SK-N-SH treated with all-trans-retinoic acid at 6 μM for 48 hours (cell line): Measurements from ENCODE around the gene MRGPRE.

Experiments
- ATAC-seq: fragments of 200-7000 bp; cut with Tn5 transposase; 3 replicates; pipeline ENCODE4 v1.9.1; 2020; ENCODE audit warnings: mild to moderate bottlenecking, moderate library complexity
- BACH2 ChIP-seq: fragments of 250-450 bp; sonication (Bioruptor Pico); IDR thresholded peaks from 2 replicates; pipeline ENCODE4 v1.9.0; 2021; ENCODE audit warnings: mild to moderate bottlenecking, borderline replicate concordance
- CSDC2 ChIP-seq: fragments of 250-450 bp; sonication (Bioruptor Pico); IDR thresholded peaks from 2 replicates; pipeline ENCODE4 v1.5.0; 2020; ENCODE audit warnings: mild to moderate bottlenecking, moderate library complexity
- ESRRG ChIP-seq: fragments of 250-450 bp; sonication (Bioruptor Pico); IDR thresholded peaks from 2 replicates; pipeline ENCODE4 v1.6.1; 2021; ENCODE audit warnings: mild to moderate bottlenecking
- GLIS3 ChIP-seq: fragments of 250-450 bp; sonication (Bioruptor Pico); IDR thresholded peaks from 2 replicates; pipeline ENCODE4 v1.5.0; 2020; ENCODE audit warnings: mild to moderate bottlenecking, moderate library complexity
- ISL1 ChIP-seq: fragments of 250-450 bp; sonication (Bioruptor Pico); IDR thresholded peaks from 2 replicates; pipeline ENCODE4 v2.1.2; 2022; ENCODE audit warnings: mild to moderate bottlenecking, moderate library complexity
- RARB ChIP-seq: fragments of 250-450 bp; sonication (Bioruptor Pico); IDR thresholded peaks from 2 replicates; pipeline ENCODE4 v1.8.0; 2021; ENCODE audit warnings: mild to moderate bottlenecking, moderate library complexity
- SNAI2 ChIP-seq: fragments of 250-450 bp; sonication (Bioruptor Pico); IDR thresholded peaks from 2 replicates; pipeline ENCODE4 v1.5.0; 2020; ENCODE audit warnings: mild to moderate bottlenecking, moderate library complexity
- TCF4 ChIP-seq: fragments of 250-450 bp; sonication (Bioruptor Pico); IDR thresholded peaks from 2 replicates; pipeline ENCODE4 v1.8.0; 2021; ENCODE audit warnings: mild to moderate bottlenecking, moderate library complexity, borderline replicate concordance
- TOX ChIP-seq: fragments of 250-450 bp; sonication (Bioruptor Pico); IDR thresholded peaks from 2 replicates; pipeline ENCODE4 v1.8.0; 2021; ENCODE audit warnings: mild to moderate bottlenecking, moderate library complexity, borderline replicate concordance
- TSHZ2 ChIP-seq: fragments of 250-450 bp; sonication (Bioruptor Pico); IDR thresholded peaks from 2 replicates; pipeline ENCODE4 v1.5.0; 2020; ENCODE audit warnings: mild to moderate bottlenecking, moderate library complexity
- ZC3H10 ChIP-seq: fragments of 250-450 bp; sonication (Bioruptor Pico); IDR thresholded peaks from 2 replicates; pipeline ENCODE4 v1.5.1; 2021; ENCODE audit warnings: mild to moderate bottlenecking, moderate library complexity
- ZFP3 ChIP-seq: fragments of 250-450 bp; sonication (Bioruptor Pico); IDR thresholded peaks from 2 replicates; pipeline ENCODE4 v1.5.0; 2020; ENCODE audit warnings: mild to moderate bottlenecking, moderate library complexity
- ZNF565 ChIP-seq: fragments of 450-650 bp; formaldehyde crosslinking; conservative IDR thresholded peaks from 2 replicates; pipeline ENCODE4 v1.5.0; 2020; ENCODE audit warnings: low read depth, mild to moderate bottlenecking, moderate library complexity
- ZNF70 ChIP-seq: fragments of 450-650 bp; formaldehyde crosslinking; IDR thresholded peaks from 2 replicates; pipeline ENCODE4 v1.5.0; 2020; ENCODE audit warnings: mild to moderate bottlenecking, moderate library complexity
- ZNF8 ChIP-seq: fragments of 450-650 bp; formaldehyde crosslinking; IDR thresholded peaks from 2 replicates; pipeline ENCODE4 v1.5.0; 2020; ENCODE audit warnings: mild to moderate bottlenecking, moderate library complexity
- TF ChIP-seq, protein P1 (sequence below): fragments of 250-450 bp; sonication (Bioruptor Pico); IDR thresholded peaks from 2 replicates; pipeline ENCODE4 v1.8.0; 2020; ENCODE audit warnings: mild to moderate bottlenecking, moderate library complexity, borderline replicate concordance
- TF ChIP-seq, protein P2 (sequence below): fragments of 250-450 bp; sonication (Bioruptor Pico); IDR thresholded peaks from 2 replicates; pipeline ENCODE4 v1.5.1; 2021; ENCODE audit warnings: mild to moderate bottlenecking, moderate library complexity

Gene MRGPRE

GRCh38 chr11:3206156-3206921, 25.9 kb downstream of the MRGPRE start:
- ATAC-seq, result no peak
- TF ChIP-seq GLIS3 (CRISPR knock-in tag) (no peak), ISL1 (CRISPR knock-in tag) (no peak), TSHZ2 (no peak), BACH2 (CRISPR knock-in tag) (no peak), RARB (CRISPR knock-in tag) (no peak), ESRRG (CRISPR knock-in tag) (no peak), ZNF8 (CRISPR knock-in tag) (no peak), ZC3H10 (CRISPR knock-in tag) (no peak), CSDC2 (no peak), TOX (no peak), TCF4 (CRISPR knock-in tag) (no peak), SNAI2 (no peak)
- TF ChIP-seq, protein P1, sequence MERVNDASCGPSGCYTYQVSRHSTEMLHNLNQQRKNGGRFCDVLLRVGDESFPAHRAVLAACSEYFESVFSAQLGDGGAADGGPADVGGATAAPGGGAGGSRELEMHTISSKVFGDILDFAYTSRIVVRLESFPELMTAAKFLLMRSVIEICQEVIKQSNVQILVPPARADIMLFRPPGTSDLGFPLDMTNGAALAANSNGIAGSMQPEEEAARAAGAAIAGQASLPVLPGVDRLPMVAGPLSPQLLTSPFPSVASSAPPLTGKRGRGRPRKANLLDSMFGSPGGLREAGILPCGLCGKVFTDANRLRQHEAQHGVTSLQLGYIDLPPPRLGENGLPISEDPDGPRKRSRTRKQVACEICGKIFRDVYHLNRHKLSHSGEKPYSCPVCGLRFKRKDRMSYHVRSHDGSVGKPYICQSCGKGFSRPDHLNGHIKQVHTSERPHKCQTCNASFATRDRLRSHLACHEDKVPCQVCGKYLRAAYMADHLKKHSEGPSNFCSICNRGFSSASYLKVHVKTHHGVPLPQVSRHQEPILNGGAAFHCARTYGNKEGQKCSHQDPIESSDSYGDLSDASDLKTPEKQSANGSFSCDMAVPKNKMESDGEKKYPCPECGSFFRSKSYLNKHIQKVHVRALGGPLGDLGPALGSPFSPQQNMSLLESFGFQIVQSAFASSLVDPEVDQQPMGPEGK, result no peak
- TF ChIP-seq, protein P2, sequence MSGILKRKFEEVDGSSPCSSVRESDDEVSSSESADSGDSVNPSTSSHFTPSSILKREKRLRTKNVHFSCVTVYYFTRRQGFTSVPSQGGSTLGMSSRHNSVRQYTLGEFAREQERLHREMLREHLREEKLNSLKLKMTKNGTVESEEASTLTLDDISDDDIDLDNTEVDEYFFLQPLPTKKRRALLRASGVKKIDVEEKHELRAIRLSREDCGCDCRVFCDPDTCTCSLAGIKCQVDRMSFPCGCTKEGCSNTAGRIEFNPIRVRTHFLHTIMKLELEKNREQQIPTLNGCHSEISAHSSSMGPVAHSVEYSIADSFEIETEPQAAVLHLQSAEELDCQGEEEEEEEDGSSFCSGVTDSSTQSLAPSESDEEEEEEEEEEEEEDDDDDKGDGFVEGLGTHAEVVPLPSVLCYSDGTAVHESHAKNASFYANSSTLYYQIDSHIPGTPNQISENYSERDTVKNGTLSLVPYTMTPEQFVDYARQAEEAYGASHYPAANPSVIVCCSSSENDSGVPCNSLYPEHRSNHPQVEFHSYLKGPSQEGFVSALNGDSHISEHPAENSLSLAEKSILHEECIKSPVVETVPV (CRISPR knock-in tag), result no peak

GRCh38 chr11:3205261-3206155, 26.7 kb downstream of the MRGPRE start:
- TF ChIP-seq ISL1 (CRISPR knock-in tag) (no peak), ZC3H10 (CRISPR knock-in tag) (no peak), ZFP3 (CRISPR knock-in tag) (no peak), ZNF565 (no peak), TSHZ2 (no peak), ZNF8 (CRISPR knock-in tag) (no peak), RARB (CRISPR knock-in tag) (no peak), ZNF70 (CRISPR knock-in tag) (no peak), CSDC2 (no peak), BACH2 (CRISPR knock-in tag) (no peak), ESRRG (CRISPR knock-in tag) (no peak), TCF4 (CRISPR knock-in tag) (no peak)
- TF ChIP-seq, protein P1, result no peak
- ATAC-seq, result no peak
